HFF-Myc (cell line): ENCODE results near the gene TPST2.
"Not testable (repeated sequence)": the region's sequence is repeated elsewhere in the genome, so short reads cannot be mapped to it uniquely, and the experiment has no call there.

Experiments
- DNase-seq: peaks from one replicate; pipeline ENCODE4 v3.0.0-alpha.2; 2011; ENCODE audit warnings: low read depth; ENCODE audit errors: extremely low read depth
- H3K4me3 ChIP-seq: replicated peaks from 2 replicates; pipeline ENCODE4 v1.5.1; 2011; ENCODE audit warnings: low read depth, mild to moderate bottlenecking, control low read depth, low read length
- TF ChIP-seq, protein P1 (sequence below): IDR thresholded peaks from 2 replicates; pipeline ENCODE4 v1.5.1; 2012; ENCODE audit warnings: mild to moderate bottlenecking, low read depth, low read length, control low read depth; ENCODE audit errors: missing control alignments

Gene TPST2

DNA sequence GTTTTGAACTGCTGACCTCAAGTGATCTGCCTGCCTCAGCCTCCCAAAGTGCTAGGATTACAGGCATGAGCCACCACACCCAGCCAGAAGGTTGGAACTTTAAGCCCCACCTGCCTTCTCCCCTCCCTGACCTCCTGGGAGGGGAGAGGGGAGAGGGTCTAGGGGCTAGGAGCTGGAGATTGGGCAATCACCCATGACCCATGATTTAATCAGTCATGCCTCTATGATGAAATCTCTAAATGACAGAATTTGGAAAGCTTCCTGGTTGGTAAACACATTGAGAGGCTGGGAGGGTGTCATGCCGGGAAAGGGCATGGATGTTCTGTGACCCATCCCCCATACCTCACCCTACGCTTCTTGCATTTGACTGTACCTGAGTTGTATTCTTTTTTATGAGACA lies 60.6 kb downstream of the TPST2 start:
- no peak overlapping the region for H3K4me3 ChIP-seq

DNA sequence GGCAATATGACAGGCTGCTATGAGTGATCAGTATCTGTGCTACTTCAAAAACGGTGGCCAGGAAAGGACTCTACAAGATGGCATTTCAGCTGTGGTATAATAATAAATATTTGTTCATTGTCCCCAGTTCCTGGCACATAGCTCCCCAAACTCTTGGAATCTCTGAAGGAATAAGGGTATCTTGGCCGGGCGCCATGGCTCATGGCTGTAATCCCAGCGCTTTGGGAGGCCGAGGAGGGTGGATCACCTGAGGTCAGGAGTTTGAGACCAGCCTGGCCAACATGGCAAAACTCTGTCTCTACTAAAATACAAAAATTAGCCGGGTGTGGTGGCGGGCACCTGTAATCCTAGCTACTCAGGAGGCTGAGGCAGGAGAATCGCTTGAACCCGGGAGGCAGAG lies 61.4 kb downstream of the TPST2 start:
- H3K4me3 ChIP-seq, DNase-seq: not testable (repeated sequence)

More for the DNA sequence above, 60.6 kb downstream of the TPST2 start:
- no peak for DNase-seq
- TF ChIP-seq, protein P1, sequence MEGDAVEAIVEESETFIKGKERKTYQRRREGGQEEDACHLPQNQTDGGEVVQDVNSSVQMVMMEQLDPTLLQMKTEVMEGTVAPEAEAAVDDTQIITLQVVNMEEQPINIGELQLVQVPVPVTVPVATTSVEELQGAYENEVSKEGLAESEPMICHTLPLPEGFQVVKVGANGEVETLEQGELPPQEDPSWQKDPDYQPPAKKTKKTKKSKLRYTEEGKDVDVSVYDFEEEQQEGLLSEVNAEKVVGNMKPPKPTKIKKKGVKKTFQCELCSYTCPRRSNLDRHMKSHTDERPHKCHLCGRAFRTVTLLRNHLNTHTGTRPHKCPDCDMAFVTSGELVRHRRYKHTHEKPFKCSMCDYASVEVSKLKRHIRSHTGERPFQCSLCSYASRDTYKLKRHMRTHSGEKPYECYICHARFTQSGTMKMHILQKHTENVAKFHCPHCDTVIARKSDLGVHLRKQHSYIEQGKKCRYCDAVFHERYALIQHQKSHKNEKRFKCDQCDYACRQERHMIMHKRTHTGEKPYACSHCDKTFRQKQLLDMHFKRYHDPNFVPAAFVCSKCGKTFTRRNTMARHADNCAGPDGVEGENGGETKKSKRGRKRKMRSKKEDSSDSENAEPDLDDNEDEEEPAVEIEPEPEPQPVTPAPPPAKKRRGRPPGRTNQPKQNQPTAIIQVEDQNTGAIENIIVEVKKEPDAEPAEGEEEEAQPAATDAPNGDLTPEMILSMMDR: no peak

DNA sequence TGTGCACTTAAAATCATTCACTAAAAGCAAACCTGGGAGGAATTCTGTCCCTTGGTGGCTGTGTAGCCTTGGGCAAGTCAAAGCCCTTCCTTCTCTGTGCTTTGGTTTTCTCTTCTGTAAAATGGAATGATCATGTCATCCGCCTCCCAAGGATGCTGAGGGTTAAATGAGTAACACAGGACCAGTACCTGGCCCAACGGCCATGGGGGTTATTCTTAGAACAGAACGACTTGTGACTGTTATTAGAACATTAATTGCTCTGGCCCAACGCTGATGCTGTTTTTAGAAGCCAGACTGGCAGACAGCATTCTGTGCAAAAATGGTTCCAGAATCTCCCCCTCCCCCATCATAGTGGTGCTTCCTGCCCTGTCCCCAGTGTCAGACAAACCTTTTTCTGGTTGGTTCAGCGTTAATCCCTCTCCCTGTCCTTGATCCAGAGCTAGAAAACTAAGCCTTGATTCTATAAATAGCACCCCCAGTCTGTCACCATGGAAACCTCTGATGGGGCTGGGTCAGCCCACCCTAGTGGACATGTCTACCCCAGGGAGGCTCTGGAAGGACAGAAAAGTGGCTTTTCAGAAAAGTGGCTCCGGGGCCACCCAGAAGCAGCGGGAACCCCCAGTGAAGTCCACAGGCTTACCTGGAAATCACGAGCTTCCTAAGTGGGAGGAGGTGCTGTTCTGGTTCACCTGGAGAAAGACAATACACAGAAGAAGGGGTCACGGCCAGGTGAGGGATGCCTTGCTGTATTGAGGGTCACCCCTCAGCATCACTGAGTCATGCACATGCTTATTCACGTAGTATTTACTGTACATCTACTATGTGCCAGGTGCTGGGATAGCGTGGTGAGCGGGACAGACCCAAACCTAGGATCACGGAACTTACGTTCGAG lies 62.1 kb downstream of the TPST2 start:
- TF ChIP-seq, protein P1: no peak
- no peak overlapping the region for H3K4me3 ChIP-seq
- no peak for DNase-seq

DNA sequence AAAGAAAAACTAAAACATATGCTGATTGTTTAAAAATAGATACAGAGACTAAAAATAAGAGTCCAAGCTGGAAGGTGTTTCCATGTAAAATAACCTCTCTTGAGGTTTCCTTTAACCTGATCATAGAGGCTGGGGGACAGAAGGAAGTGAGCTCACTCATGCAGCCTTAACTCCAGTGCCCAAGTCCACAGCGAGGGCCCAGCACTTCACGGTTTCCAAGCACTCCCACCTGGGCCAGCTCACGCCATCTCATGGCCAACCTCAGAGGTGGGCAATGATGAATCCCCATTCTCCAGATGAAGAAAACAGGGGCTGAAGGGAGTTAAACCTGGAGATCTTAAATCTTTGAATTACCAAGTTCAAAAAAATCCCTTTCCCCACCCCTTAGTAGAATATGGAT lies 62.8 kb downstream of the TPST2 start:
- no peak overlapping the region for H3K4me3 ChIP-seq
- TF ChIP-seq, protein P1: no peak
- DNase-seq: no peak

DNA sequence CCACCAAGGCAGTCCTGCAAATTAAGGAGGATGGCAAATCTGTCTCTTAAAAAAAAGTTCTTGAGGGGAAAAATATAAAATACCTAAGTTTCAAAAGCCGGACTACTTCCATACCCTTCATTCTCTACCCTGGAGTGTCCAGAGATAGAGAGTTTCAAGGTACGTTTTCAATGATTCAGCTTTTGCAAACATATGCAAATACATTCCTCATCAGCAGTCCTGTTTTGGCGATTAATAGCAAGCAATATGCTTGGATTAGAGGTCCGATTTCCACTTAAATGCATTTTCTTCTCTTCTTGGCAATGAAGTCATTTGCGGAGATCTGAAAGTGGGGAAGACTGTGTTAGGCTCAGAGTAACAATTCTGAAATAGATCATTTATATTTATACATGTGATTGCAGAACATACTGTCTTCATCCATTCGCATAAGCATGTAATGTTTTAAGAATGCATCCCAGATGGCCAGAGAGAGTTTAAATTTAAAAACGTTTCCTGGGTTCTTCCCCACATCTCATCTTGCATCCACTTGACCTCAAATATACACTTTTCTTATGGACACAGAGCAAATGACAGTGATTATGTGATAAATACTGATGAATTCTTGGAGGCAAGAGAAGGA lies 63.9 kb downstream of the TPST2 start:
- no peak for DNase-seq
- no peak overlapping the region for H3K4me3 ChIP-seq
- TF ChIP-seq, protein P1: no peak

DNA sequence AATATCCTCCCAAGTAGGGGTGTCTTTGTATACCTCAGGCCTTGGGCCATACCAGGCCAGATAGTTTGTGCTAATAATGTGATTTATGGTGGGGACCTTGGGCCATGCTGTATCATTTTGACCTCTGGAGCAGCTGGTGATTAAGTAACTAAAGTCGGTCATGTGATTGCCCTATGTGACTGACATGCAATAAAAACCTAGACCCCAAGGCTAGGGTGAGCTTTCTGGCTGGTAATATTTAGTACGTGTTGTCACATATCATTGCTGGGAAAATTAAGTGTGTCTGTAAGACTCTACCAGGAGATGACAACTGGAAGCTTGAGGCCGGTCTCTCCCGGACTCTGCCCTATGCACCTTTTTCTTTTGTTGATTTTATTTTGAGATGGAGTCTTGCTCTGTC lies 65.1 kb downstream of the TPST2 start:
- TF ChIP-seq, protein P1: no peak
- no peak overlapping the region for H3K4me3 ChIP-seq
- no peak for DNase-seq

DNA sequence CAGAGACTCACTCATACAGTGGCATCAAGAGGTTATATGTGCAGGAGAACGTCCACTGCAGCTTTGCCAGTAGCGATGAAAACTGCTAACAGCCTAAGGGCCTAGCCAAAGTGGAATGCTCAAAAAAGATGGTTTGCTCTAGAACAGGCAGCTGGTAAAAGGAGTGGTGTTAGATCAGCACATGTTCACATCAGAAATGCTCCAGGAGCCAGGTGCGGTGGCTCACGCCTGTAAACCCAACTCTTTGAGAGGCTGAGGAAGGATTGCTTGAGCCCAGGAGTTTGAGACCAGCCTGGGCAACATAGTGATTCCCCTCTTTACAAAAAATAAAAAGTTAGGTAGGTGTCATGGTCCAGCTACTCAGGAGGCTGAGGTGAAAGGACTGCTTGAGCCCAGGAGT lies 67.3 kb downstream of the TPST2 start:
- TF ChIP-seq, protein P1: no peak
- no peak overlapping the region for H3K4me3 ChIP-seq
- no peak for DNase-seq
